ENCODE results near the gene ULBP3.

GRCh38 chr6:150025201-150025917, 43.6 kb downstream of the ULBP3 start, which contains the start of gene RAET1L:
- no peak for TF ChIP-seq CTCF (IDR thresholded peaks at IDR 0.05)
- no peak for TF ChIP-seq POLR2A (IDR thresholded peaks at IDR 0.05)
